GM12801 (cell line): ENCODE measurements around the gene CCDC92.

Experiments
- TF ChIP-seq, protein P1 (sequence below): IDR thresholded peaks from one replicate; pipeline ENCODE4 v1.5.1; 2011; ENCODE audit warnings: control low read depth; ENCODE audit not compliant: insufficient read length; ENCODE audit errors: extremely low read depth

CCDC92 gene

DNA sequence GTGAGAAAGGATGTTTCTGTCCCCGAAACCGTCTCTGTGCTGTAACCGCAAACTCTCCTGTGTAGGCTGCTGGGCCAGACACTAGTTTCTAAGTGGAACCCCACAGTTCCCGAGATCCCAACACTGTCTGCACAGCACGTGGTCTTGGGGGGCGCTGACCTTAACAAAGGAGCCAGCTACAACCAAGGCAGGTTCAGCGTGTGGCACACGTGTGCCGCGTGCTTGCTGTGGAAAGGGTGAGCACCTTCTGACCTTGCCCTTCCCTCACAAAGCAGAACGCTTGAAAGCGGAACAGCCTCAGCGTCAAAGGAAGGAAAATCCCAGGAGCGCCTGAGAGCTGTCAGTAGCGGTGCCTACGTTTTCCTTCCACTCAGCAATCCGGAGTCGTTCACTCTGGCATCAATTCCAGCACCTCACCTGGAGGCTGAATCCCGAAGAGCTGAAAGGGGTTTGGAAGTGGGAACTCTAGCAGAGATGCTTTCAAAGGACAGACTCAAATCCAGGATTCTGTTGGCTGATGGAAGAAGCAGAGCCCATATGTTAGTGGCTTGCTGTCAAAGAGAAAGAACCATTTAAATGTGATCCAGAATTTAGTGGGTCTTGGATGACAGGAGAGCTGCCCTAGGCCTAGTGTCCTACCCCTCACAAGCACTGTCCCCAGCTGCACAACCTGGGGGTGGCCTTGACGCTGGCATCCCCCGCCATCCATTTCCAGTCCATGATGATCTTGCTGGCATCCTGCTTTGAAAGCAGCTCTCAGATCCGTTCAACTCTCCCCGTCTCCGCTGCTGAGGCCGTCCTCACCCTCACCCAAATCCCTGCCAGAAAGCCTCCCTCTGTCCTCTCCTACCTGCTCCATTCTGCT, 27.1 kb downstream of the CCDC92 start:
- TF ChIP-seq, protein P1, sequence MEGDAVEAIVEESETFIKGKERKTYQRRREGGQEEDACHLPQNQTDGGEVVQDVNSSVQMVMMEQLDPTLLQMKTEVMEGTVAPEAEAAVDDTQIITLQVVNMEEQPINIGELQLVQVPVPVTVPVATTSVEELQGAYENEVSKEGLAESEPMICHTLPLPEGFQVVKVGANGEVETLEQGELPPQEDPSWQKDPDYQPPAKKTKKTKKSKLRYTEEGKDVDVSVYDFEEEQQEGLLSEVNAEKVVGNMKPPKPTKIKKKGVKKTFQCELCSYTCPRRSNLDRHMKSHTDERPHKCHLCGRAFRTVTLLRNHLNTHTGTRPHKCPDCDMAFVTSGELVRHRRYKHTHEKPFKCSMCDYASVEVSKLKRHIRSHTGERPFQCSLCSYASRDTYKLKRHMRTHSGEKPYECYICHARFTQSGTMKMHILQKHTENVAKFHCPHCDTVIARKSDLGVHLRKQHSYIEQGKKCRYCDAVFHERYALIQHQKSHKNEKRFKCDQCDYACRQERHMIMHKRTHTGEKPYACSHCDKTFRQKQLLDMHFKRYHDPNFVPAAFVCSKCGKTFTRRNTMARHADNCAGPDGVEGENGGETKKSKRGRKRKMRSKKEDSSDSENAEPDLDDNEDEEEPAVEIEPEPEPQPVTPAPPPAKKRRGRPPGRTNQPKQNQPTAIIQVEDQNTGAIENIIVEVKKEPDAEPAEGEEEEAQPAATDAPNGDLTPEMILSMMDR: no peak

DNA sequence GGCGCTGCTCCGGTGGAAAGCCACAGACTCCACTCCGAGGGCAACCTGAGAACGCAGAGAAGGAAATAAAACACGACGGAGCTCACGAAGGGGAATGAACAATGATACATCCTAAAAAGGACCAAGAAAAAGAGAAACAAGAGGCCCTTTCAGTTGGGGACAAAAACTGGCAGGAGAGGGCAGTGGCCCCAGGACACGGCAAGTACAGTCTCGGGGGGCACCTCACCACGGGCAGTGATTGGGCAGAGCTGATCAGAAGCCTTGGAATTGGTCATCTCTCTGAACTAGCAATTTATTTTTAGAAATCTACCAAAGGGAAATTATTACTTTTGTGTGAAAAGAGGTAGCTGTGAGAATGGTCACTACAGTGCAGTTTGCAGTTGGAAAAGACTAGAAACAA, 27.9 kb downstream of the CCDC92 start:
- TF ChIP-seq, protein P1: no peak

DNA sequence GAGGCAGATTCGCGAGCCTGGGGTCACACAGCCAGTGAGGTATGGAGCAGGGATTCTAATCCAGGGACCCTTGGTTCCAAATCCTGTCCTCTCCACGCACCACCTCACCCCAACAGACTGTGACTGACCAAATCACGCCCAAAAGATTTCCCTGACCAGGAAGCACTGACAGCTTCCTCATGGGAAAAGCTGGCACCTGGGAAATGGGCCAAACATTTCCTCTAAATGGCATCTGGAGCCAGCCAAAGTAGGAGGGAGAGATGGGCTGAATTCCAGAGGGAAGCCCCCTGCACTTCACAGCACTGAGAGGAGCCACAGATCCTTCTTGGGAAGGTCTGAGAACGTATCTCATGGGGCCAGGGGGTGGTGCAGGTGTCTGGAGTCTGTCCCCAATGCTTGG, 28.8 kb downstream of the CCDC92 start:
- TF ChIP-seq, protein P1: no peak

DNA sequence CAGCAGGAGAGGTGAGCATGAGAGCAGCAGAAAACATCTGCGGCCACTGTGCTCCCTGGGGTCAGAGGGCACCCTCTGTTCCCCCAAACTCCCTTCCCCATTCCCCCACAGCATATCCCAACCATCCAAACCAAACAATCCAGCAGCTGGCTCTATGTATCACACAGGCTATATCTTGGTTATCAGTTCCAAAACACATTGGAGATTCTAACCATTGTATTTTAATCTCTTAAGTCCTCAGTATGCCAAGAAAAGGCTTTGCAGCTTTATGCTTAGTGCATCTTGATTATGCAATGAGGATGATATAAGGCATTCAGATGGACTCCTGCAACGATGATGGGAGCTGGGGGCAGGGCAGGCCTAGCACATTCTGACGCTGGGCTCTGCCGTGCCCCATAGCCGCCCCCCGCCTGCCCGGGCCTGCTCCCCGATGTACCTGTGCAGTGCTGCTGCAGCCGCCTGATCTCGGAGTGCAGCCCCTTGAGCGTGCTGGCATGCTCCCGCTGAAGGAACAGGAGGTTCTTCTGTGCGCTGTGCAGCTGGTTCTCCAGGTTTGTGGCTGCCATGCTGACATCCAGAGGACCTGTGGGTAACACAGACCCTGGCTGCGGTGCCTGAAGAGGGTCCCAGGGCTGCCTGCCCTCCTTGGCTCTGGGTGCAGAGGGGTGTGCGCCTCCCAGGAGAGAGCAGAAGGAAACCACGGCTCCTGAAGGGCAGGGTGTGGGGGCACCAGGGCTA, 29.6 kb downstream of the CCDC92 start:
- TF ChIP-seq, protein P1: no peak

DNA sequence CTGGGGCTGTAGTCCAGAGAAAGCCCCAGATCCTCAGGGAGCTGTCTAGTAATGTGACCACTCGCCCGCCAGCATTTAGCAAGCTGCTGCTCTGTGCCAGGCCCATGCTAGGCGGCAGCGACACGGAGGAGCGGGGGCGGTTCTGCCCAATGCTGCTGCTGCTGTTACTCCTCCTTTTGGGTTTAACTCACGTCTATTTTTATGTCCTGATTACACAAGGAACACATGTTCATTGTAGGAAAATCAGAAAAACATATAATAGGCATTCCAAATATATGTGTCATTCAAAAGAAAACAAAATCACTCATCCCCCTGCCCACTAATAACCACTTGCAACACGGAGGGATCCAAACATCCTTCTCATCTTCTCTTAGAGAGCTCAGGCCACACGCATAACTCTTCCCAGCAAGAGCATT, 30.4 kb downstream of the CCDC92 start:
- TF ChIP-seq, protein P1: no peak

DNA sequence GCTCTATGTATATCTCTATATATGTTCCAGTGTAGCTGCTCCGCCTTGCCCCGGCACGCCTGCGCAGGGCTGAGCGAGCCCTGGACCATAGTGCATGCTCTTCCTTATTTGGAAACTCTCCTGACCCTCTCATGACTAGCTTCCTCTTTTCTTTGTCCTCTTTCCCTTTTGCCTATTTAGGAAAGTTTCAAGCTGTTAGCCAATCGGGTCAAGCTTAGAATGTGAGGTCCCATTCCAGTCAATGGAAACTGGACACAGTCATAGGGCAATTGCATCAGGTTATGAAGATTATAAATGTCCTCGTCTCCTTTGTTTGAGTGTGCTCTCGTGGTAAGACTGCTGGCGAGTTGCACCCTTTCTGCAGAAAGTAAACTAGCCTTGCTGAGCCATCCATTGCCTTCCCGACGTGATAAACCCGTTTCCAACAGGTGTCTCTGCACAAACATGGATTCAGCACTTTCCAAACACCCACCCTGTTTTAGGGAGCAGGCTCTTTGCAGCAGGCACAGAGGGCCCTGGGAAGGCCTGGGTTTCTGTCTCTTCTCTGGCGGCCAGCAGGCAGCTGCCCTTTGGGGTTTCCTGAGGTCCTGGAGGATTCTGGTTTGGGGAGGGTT, 30.9 kb downstream of the CCDC92 start:
- TF ChIP-seq, protein P1: no peak

DNA sequence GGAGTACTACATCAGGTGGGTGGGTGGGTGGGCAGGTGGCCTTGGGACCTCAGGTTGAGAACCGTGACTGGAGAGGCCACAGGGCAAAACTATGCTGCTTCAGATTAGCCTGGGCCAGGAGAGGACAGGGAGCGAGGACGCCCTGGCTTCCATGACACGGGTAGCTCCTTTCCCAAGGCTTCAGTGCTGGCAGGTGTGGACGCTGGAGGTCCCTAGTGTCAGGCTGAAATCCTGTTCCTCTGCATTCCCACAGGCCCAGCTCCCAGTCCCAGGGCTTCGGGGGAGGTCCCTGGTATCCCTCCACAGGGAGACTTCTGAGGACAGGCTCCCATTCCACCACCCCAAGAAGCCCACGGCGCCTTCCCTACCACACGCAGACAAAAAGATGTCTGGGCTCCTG, 31.6 kb downstream of the CCDC92 start:
- TF ChIP-seq, protein P1: no peak
